HuH-7 (cell line): ENCODE results near the gene THRB.

Experiments
- DNase-seq: peaks from one replicate; pipeline ENCODE4 v3.0.0; 2011; ENCODE audit warnings: low spot score

The THRB gene

GRCh38 chr3:24490151-24490550 is 4.5 kb downstream of the THRB start:
- peak; percentile 61 for DNase-seq

- no peak for DNase-seq
These were observed 7.1 kb downstream of the THRB start for GRCh38 chr3:24487325-24488262.

GRCh38 chr3:24485511-24485910 is 9.1 kb downstream of the THRB start:
- DNase-seq = no peak

GRCh38 chr3:24483873-24484272 is 10.8 kb downstream of the THRB start:
- no peak for DNase-seq

GRCh38 chr3:24482096-24482705 is 12.4 kb downstream of the THRB start:
- no peak for DNase-seq

- no peak for DNase-seq
These were observed 13.5 kb downstream of the THRB start for GRCh38 chr3:24481193-24481592.

- no peak for DNase-seq
These were observed 14.2 kb downstream of the THRB start for GRCh38 chr3:24480497-24480896.

GRCh38 chr3:24479816-24480215 is 14.8 kb downstream of the THRB start:
- no peak for DNase-seq

GRCh38 chr3:24476871-24477656 is 17.6 kb downstream of the THRB start:
- no peak for DNase-seq

GRCh38 chr3:24475925-24476324 is 18.7 kb downstream of the THRB start:
- no peak for DNase-seq

GRCh38 chr3:24474862-24475261 is 19.8 kb downstream of the THRB start:
- no peak for DNase-seq

GRCh38 chr3:24472358-24472757 is 22.3 kb downstream of the THRB start:
- DNase-seq = no peak

- DNase-seq = no peak
These were observed 23.2 kb downstream of the THRB start for GRCh38 chr3:24471486-24471885.

- DNase-seq = no peak
These were observed 24.4 kb downstream of the THRB start for GRCh38 chr3:24470277-24470676.

GRCh38 chr3:24464389-24464788 is 30.3 kb downstream of the THRB start:
- DNase-seq = no peak

GRCh38 chr3:24462737-24463136 is 31.9 kb downstream of the THRB start:
- DNase-seq = no peak

GRCh38 chr3:24460974-24461373 is 33.7 kb downstream of the THRB start:
- DNase-seq = no peak

- no peak for DNase-seq
These were observed 36.9 kb downstream of the THRB start for GRCh38 chr3:24457719-24458118.

- DNase-seq = peak; percentile 41
These were observed 39.8 kb downstream of the THRB start for GRCh38 chr3:24454856-24455255.

GRCh38 chr3:24454393-24454792 is 40.3 kb downstream of the THRB start:
- DNase-seq = no peak

GRCh38 chr3:24451461-24452099 is 43.1 kb downstream of the THRB start:
- peak; percentile 76 for DNase-seq
